GM12872 (cell line): ENCODE data around the gene ASXL1.

ENCODE experiments used
- TF ChIP-seq, protein P1 (sequence below): IDR thresholded peaks from 3 replicates; pipeline ENCODE4 v1.5.1; 2011; ENCODE audit warnings: low read depth, mild to moderate bottlenecking, low read length, moderate library complexity; ENCODE audit not compliant: insufficient read depth

ASXL1 gene

DNA sequence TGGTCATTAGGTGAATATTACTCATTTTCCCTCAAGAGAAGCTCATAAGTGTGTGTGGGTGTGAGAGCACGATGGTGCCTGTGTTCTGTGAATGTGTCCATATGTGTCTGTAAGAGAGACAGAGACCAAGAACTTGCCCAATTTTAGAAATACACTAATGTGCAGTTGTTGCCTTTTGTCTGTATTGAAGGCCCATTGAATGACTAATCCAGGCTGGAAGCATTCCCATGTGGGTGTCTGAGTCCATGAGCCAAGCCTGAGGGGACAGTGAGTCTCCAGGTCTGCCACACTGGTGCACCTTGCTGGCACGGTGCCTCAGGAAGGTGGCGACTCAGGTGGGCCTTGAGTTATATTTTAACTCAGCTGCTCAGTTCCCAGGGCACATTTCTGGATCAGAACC lies 25.5 kb upstream of the ASXL1 start:
- TF ChIP-seq, protein P1, sequence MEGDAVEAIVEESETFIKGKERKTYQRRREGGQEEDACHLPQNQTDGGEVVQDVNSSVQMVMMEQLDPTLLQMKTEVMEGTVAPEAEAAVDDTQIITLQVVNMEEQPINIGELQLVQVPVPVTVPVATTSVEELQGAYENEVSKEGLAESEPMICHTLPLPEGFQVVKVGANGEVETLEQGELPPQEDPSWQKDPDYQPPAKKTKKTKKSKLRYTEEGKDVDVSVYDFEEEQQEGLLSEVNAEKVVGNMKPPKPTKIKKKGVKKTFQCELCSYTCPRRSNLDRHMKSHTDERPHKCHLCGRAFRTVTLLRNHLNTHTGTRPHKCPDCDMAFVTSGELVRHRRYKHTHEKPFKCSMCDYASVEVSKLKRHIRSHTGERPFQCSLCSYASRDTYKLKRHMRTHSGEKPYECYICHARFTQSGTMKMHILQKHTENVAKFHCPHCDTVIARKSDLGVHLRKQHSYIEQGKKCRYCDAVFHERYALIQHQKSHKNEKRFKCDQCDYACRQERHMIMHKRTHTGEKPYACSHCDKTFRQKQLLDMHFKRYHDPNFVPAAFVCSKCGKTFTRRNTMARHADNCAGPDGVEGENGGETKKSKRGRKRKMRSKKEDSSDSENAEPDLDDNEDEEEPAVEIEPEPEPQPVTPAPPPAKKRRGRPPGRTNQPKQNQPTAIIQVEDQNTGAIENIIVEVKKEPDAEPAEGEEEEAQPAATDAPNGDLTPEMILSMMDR = no peak

DNA sequence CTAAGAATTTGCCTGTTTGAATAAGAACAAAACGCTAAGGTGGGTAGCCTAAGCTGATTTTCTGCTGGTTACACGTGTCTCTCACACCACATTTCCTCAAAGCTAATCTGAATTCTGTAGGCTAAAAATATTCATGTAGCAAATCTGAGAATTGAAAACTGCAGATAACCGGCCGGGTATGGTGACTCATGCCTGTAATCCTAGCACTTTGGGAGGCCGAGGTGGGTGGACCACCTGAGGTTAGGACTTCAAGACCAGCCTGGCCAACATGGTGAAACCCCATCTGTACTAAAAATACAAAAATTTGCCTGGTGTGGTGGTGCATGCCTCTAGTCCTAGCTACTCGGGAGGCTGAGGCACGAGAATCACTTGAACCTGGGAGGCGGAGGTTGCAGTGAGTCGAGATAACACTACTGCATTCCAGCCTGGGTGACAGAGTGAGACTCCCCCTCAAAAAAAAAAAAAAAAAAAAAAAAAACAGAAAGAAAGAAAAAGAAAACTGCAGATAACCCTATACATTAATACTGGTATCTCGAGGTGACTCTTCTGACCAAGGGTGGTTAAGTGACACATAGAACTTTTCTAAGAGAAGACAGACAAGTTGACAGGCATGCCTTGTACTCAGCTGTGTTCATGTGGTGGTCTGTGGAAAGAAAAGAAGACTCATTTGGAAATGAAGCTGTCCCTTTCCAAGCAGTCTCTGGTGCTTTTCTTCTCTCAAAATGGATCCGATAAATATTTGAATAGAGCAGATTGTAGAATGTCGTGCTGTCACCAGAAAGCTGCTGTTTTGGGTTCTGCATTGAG lies 24.7 kb upstream of the ASXL1 start:
- TF ChIP-seq, protein P1 = no peak

DNA sequence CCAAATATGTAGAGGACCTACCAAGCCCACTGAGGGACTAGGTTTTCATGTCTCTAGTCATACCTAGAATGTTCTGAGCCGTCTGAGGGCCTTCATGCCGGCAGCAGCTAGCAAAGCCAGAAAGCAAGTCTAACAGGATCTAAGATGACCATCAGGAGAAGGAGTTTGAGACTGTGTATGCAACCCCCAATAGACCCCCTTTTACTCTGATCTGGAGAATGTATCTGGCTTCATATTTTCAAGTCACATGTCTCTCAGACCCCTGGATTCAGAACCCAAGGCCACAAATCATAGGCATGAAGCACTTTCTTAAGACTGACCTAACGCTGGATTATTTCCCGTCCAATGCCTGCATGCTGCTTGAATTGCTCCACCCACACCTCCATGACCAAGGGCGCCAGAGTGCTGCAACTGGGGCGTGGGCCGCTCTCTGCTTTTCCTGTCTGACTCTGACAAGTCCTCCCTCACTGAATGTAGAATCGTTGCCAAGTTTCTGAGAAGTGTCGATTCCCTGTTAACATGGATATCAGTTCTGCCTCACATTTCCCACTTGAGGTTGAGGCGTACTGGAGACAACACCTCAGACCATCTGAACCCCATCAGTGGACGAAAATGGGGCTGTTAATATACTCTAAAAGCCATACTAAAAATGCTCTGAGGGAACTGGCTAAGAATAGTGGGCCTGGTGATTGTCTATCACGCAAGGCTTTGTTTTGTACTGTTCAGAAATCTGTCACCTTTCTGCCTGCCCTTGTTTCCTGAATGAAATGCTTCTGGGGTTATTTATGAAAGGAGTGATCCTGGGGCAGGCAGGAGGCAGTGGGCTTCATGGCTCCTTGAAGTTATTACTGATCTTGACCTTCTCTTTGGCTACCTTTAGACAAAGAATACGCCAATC lies 23.9 kb upstream of the ASXL1 start:
- TF ChIP-seq, protein P1 = no peak

DNA sequence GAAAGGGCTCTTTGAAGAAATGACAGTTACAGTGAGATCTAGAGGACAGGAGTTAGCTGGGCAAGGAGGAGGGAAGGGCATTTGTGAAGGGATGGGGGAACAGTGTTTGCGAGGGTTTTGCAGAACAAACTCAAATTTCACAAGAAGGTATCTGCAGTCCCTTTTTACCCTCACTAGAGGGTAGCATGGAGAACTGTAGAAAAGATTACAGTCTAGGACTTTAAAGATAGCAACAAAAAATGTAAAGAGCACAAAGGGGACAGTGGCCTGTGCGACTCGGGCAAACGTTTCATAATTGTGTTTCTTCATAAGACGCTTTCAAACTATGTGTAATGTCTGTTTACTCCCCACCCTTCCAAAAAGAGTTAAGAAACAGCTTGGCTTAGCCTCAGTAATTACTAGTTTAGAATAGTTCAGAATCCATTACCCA lies 21.2 kb upstream of the ASXL1 start:
- TF ChIP-seq, protein P1 = peak; percentile 68

DNA sequence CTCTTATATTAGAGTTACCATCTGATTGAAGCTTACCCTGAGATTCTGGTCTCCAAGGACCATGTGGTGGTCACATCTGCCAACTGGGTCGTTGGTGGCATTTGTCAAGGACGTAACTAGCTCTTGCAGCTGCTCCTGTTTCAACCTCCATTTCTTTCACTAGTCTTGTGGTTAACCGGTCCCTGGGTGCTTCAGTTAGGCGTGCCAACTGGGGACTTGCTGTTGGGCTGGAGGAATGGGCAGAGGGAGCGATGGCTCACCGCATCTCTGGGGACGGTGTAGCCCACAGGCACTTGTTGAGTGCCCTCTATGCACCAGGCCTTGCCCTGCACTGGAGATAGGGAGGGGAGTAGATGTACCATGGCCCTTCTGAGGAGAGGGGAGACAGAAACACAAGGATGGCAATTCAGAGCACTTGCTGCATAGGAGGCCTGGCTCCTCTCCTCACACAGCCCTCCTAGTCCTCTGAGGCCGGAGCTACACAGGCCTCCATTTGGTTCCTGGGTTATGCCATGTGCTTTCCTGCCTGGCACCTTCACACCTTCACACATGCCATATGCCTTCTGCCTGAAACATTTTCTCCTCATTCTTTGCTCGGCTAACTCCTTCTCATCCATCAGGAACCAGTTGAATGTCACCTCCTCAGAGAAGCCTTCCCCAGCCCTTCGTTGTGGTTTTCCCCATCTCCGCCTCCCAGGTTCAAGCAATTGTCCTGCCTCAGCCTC lies 20.0 kb upstream of the ASXL1 start:
- TF ChIP-seq, protein P1 = no peak

DNA sequence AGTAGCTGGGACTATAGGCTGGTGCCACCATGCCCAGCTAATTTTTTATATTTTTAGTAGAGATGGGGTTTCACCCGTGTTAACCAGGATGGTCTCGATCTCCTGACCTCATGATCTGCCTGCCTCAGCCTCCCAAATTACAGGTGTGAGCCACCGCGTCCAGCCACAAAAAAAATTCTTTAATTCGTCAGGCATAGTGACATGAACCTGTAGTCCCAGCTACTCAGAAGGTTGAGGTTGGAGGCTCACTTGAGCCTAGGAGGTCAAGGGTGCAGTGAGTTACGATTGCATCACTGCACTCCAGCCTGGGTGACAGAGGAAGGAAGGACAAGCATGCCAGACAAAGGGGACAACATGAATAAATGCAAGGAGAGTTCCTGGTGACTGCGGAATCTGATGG lies 19.5 kb upstream of the ASXL1 start:
- TF ChIP-seq, protein P1 = no peak

DNA sequence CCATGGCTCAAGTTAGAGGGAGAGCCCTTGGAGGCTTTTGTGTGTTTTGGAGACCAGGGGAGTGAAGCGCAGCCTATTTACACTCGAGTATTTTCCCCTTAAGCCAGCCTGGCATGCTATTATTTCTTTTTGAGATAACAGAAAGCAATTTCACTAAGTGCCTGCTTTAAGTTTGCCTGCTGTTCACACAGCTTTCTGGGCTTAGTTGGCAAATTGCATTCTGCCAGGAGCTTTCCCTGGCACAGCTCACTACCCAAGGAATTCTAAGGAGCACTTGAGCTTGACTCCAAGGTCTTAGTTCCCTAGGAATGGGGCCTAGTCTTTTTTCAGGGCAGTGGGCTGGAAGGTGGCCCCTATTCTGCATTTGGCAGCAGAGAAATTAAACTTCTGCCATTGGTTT lies 19.0 kb upstream of the ASXL1 start:
- TF ChIP-seq, protein P1 = no peak
